COLO829 (cell line): Measurements from ENCODE around the gene XRCC3.

Source experiments
- DNase-seq: peaks from one replicate; pipeline ENCODE4 v3.0.0; 2012; ENCODE audit warnings: low spot score

XRCC3 gene

DNA sequence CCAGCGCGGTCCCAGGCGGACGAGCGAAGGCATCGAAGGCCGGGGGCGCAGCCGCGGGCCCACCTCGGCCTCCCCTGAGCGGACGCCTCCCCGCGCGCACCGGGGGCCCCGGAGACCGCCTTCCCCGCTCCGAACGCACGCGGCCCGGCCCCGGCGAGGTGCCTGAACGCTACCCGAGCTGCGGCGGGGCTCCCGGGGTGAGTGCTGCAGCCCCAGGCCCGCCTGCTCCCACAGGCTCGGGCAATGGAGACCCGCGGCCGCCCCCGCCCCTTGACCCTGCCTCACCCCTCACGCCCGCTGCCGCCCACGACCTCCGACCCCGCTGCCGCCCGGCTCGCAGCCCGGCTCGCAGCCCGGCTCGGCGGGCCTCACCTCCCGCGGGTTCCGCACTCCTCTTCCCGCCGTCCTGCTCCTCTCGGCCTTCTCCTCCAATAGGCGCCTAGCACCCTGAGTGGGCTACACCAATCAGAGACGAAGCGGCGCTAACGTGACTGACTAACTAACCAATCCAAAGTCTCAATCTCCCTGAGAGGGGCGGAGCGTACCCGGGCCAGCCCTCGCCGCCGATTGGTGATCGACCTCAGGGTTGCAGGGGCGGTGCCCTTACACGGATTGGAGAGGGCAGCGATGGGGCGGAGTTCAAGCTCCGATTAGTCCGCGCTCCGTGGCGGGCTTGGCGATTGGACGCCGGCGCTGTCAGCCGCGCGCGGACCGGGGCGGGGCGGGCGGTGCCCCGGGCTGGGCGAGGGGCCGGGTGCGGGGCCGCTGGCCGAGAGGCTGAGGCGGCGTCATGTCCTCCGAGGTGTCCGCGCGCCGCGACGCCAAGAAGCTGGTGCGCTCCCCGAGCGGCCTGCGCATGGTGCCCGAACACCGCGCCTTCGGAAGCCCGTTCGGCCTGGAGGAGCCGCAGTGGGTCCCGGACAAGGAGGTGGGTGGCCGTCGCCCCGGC is at the start of gene XRCC3, which contains the start of gene ZFYVE21:
Gene XRCC3, minus strand, starts transcription at position 400 of the 949 bp plus-strand sequence. CDS start 4,364 bp downstream, outside the sequence.
Gene ZFYVE21, plus strand, starts transcription at position 759 of the 949 bp plus-strand sequence. Its CDS starts 32 bp downstream, at position 791.
- DNase-seq = peak; percentile 100

DNA sequence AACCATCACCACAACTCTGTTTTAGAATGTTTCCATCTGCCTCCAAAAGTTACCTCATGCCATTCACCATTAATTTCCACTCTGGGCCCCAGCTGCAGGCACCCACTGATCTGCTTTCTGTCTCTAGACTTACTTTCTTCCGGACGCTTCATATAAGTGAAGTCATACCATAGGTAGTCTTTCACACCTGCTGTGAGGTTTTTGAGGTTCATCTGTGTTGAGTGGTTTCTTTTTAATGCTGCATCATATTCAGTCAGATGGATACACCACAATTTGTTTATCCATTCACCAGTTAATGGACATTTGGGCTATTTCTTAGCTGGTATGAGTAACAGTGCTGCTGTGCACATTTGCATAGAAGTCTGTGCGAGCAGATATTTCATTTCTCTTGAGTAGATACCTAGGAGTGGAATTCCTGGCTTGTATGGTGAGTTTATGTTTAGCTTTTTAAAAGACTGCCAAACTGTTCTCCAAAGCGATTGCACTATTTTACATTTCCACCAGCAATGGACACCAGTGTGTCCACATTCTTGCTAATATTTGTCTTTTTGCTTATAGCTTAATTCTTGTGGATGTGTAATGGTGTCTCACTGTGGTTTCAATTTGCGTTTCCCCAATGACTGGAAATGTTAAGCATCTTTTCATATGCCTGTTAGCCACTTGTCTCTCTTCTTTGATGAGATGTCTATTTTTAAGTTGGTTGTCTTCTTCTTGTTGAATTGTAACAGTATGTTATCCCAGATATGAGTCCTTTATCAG is 48.7 kb upstream of the XRCC3 start:
- DNase-seq = no peak

DNA sequence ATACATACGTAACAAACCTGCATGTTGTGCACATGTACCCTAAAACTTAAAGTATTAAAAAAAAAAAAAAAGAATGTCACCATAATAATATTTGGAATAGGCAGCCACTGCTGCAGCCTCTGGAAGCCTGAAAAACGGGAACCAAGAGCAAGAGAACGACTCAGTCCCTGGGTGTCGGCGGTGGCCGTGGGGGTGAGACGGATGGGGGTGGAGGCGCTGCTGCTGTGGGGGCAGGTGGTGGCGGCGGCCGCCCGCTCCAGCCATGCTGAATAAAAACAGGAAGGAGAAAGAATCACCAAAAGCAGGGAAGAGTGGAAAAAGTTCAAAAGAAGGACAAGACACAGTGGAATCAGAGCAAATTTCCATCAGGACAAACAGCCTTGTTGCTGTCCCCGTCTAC is 47.3 kb upstream of the XRCC3 start:
- DNase-seq = no peak

DNA sequence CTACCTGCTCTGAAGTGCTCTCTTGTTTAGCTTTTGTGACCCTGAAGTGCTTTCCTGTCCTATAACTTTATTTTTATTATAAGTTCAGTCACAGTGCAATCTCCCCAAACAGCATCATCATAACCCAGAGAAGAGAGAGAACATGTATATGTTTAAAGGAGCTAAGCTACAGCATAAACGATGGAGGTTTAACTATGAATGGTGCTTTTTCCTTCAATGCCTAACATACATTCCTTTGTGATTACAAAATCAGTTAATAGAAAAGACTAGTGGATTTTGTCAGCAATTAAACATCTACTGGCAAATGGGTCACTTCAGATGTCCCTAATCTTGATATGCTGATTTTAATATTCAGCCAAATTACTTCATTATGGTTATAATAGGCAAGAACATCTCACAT is 46.8 kb upstream of the XRCC3 start:
- peak; percentile 4 for DNase-seq

DNA sequence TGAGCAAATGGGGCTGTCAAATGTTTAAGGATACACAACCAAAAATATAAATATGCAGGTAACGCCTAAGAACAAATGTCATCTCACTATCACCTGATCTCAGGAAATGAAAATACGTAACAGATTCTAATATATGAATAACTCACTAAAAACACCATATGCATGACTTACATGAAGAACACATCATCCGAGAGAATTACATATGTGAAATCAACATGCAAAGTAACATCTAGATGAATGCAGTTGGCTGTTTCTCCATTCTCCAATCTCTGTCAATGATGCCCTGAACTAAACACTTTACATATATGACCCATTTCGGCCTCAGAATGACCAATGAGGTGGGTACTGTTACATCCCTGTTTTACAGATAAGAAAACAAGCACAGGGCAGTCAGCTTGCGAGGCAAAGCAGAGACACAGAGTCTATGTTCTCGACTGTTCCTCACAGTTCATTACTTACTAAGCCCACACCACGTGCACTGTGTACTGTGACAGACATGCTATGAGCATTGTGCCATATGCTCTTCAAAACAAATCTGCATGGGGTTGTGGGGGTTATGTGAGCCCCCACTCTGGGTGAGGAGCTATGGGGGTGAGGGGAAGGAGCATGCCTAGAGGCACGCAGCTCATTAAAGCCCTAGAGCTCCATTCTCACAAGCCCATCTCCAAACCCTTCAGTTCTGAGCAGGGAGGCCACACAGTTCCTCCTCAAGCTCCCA is 43.0 kb upstream of the XRCC3 start:
- DNase-seq = no peak

DNA sequence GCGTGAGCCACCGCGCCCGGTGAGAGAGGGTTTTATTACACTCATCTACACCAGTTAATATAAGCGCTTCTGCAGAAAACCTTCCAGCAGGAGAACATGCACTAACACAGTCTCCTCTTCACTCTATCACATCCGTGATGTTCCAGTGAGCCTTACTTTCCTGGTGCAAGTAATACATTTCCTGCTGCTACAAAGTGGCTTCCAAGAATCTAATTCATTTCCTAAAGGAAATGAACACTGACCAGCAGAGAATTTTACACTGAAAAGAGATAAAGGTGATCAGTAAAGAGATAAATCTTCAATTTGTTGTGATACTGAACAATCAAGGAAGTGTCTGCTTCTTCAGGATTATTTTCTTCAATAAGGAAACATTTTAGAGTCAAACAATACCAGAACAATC is 39.8 kb upstream of the XRCC3 start:
- DNase-seq = no peak

DNA sequence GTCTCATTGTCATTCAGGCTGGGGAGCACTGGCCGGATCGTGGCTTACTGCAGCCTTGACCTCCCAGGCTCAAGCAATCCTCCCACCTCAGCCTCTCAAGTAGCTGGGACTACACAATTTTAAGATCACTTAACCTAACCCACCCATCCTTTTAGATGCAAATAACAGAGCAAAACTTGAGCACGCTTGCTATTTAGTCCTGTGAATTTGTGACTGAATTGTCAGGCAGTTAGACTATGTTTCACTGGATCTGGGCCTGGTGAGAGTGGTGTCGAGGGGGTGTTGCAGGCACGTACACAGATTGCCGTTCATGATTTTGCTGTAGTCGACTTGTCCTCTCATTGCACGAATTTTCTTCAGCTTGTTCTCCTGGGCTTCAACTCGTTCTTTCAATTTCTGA is 38.5 kb upstream of the XRCC3 start:
- DNase-seq = no peak

DNA sequence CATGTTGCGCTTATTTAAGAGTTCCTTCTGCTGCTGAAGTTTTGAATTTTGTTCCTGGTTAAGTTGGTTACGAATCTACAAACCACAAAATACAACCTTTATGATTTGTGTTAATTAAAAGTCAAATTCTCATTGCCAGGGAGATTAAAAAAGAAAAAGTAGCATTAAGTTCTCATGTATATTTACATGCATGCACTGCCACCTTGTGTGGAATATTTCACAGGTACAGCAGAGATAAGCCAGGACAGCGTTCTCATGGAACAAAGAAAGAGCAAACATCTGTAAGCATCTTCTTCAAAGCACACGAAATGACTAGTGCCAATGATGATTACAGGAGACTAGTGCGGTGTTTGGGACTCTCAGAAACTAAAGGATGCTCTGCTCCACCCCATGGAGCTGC is 34.6 kb upstream of the XRCC3 start:
- DNase-seq = no peak

DNA sequence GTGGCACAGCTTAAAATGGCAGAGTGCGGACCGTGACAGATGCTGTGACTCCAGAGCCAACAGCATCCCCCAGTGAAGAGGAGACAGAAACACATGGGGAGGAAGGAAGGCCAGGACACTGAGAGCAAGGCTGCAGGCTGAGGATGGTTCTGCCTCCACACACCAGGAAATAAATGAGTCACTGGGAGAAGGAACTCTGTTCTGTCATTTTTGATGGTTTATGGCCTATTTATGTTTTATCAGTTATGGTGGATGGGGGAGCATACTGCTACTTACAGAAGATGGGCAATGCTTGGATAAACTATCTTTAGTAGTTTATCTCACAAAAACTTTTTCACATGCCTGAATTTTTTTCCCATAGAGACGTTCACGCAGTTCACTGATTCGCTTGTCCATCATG is 34.2 kb upstream of the XRCC3 start:
- no peak for DNase-seq

DNA sequence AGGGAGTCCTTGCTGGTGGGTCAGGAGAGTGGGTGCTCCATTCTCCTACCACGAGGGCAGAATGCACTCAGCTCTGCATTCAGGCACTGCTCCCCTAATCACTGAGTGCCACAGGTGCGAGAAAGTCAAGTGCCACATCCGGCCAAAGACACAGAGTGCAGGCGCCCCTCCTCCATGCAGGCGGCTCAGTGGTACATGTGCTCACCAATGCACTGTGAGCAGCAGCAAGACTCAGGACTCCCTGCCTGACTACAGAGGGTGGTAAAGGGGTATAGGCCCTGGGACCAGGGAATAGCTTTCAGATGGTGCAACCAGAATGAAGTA is 33.2 kb upstream of the XRCC3 start:
- no peak for DNase-seq

DNA sequence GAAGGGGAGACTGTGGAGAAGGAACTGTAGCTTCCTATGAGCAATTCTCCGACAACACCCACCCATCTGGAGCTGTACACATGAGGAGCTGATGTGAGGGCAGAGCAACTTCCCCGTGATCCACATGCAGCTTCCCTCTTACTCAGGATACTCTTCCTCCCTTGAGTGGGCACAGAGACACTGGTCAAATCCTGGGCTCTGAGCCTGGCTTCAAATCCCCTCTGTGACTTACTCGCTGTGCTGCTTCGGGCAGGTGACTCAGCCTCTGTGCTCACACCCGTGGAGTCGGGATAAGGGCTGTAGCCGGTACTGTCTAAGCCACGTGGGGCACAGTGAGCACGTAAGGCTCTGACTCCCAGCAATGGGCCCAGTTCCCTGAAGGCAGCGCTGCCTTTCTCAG is 31.4 kb upstream of the XRCC3 start:
- no peak for DNase-seq

DNA sequence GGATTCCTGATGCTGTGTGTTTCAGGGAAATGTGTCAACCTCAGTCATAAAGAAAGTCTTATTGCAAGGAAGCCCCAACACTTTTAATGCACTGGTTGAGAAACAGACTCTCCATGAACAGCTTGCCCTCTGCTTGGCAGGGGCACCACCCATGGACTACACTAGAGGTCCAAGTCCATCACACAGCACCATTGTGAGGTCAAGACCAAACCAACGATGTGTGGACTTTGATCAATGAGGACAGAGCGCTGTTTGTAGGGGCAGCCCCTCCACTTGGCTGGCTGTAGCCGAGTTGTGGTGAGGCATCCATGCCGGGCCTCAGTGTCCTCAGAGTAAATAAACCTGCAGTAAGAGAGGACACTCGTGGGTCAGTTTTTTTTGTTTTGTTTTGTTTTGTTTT is 30.2 kb upstream of the XRCC3 start:
- no peak for DNase-seq

DNA sequence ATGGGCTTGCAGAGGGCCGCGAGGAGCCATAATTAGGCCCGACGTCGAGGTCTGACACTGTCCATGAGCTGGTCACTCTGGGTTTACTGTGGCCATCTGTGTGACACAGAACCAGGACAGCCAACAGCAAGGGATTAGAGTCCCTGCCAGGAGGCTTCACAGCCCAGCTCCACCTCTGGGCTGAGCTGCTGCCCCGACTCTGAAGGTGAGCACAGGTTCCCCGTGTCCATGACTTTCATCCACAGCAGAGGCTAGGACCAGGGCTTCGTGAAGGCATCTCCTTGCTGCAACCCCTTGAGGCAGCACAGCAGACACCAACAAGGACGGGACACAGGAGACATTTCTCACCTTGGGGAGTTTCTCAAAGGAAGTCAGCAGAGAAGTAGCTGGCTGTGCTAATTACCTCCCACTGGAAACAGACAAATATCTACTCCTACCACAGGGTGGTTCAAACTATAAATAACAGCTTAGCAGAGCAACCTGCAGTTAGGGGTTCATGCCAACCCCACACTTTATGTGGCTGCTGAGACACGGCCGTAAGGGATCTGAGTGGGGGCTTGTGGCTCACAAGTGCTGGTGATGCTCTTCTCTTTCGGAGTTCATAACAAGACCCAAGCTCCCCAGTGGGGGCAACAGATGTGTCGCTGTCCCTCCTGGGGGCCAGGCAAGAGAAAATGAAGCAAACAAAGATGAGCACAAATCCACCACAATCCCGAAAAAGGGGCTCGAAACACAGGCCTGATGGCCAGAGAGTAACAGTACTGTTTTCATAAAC is 29.6 kb upstream of the XRCC3 start:
- no peak for DNase-seq

DNA sequence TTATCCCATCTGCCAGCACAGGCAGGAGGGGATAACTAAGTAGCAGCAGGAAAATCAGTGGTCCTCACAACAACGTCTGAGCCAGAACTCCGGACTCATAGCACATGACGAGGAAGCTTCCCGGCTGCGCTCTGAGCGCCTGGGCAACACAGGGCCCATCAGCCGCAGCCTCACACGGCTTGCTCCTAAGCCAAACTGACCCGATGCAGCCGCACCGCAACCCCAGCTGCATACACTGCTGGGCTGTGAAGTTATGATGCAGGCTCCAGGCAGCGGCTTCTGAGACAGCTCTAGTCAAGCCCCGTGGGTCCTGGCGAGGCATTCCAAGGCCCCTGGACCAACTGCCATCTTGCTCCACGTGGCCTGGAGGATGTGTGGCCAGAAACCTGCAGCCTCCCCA is 28.4 kb upstream of the XRCC3 start:
- DNase-seq = no peak

DNA sequence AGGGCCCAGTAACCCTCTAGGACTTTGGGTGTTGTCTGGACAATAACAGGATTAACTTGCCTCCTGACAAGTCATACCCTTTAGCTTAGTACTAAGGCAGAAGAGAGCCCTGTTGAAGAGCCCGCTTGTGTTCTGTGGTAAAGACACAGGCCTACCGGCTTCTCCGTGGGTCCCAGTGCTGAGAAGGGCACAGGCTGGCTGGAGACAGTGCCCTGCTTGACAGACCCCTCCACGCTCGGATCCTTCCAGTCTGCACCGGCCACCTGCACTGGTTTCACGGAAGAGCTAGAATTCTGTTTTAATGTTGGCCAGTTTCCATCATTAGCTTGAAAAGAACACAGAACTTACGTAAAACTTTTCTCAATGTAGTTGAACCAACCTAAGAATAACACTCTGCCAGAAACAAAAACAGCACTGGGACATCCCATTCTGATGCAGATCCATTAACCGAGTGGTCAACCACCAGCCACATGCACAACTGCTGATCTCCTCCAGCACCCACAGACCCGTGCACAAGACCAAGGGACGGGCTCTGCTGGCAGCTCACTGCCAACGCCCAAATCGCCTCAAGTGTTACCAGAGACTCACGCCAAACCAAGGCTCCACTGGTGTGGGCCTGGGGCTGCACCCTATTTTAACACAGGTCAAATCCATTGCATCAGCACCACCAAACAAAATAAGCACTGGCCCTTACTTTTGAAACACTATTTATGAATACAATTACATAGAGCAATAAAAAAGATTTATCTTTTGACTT is 27.4 kb upstream of the XRCC3 start:
- DNase-seq = no peak

DNA sequence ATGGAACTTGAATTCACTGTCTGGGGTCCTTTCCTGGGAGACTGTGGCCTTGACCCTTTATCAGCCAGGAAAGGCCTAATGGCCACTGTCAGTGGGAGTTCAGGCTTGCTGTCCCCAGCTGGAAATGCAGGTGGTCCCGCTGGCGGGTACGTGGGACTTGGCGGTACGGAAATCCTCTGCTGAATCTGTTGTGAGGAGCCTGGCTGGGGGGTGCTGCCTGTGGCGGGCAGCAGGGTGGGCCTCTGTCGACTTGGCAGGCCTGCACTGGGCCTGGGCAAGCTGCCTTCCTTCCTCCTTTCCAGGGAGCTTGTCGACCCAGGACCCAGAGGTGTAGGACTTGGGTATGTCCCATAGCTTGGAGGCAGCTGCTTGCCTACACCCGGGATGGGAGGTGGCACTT is 26.6 kb upstream of the XRCC3 start:
- DNase-seq = no peak

DNA sequence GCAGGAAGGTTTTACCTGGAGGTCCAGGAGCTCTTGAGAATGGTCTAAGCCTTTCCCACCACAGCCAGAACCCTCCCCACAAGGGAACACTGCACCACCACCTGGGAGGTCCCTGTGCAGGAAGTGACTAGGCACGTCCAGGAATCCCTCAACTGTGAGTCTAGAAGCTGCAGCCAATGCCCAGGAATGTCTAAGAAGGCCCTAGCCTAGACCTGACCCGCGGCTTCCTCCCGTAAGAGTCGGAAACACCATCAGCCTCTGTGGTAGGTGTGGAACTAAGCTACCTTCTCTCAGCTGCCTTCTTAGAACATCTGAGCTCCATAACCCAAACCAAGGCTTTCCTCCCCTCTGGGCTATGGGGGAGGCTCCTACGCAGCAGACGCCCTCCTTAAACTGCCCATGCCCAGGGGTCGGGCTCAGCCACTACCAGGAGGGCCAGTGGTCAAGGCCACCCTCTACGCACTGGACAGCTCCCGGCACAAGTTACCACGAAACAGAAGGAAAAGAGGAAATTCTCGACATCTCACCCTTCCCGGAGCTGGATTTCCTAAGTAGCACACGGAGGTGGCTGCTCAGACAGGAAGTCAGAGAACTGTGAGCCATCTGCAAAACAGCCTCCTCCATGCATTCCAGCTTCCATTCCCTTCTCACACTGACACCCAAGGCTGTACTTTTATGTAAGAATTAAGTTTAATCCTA is 25.9 kb upstream of the XRCC3 start:
- DNase-seq = no peak

DNA sequence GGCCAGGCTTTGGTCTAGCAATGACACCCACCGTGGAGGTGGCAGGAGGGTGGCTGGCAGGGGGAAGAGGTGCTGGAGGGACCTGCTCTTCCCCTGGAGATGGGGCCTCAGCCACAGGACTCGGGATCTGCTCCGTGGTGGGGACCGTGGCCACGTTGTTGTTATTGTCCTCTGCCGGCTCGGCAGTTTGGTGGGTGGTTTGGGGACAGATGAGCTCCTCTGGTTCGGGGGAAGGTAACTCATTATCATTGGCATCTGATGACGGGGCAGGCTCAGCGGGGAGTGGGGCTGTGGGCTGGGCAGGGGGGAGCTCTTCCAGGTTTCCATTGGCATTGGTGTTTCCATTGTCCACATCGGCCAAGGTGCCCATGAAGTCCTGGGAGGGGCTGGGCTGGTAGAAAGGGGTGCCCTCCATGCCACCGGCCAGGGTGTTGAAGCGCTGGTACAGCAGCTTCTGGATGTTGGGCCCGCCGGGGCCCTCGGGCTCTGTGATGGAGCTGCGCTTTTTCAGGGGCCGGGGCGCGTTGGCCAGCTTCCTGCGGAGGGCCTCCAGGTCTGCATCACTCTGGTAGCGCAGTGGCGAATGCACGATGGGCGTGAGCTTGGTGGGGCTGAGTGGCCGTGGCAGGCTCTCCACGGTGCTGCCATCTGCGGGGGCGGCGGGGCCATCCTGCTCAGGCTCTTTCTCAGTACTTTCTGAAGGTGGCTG is 24.7 kb upstream of the XRCC3 start:
- no peak for DNase-seq

DNA sequence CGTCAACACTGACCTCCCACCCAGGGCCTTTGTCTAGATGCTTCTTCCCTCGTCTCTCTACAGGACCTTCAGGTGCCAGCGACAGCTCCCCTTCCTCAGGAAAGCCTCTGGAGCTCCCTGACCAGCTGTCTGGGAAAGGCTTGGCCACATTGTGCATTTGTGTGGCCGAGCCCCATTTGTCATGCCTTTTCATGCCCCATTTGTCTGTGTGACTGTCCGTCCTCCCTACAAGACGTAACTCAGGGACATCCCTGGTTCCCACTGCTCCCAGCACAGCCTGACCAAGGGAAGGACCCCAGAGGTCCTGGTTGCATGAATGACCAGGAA is 24.2 kb upstream of the XRCC3 start:
- DNase-seq = no peak
